ENCODE results near the gene TMEM45A. TPM values are rescaled to one million over a fixed set of nuclear protein-coding genes. Genes with fewer than 3 reads are reported as not detected.
"Not testable (repeated sequence)": the region's sequence is repeated elsewhere in the genome, so short reads cannot be mapped to it uniquely, and the experiment has no call there.

Gene TMEM45A
- polyA plus RNA-seq, 1 donor = 10.6 TPM

DNA sequence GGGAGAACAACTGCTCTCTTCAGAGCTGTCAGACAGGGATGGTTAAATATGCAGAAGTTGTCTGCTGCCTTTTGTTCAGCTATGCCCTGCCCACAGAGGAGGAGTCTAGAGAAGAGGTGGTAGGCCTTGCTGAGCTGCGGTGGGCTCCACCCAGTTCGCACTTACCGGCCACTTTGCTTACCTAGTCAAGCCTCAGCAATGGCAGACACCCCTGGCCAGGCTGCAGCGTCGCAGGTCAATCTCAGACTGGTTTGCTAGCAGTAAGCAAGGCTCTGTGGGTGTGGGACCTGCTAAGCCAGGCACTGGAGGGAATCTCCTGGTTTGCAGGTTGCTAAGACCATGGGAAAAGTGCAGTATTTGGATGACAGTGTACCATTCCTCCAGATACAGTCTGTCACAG, 12.3 kb upstream of the TMEM45A start:
- H3K9me3 ChIP-seq (ENCODE audit: control insufficient read depth, low read depth, low read length) = no peaks in the 10 kb centered on the region
- no peak overlapping the region for H3K4me3 ChIP-seq (ENCODE audit: low read length)
- no peak overlapping the region for H3K27ac ChIP-seq (ENCODE audit: low read length)
- no CpG with 5 or more reads among the region's 5 CpGs for WGBS (ENCODE audit: insufficient coverage, low lambda C conversion rate)
- no peaks in the 10 kb centered on the region for H3K36me3 ChIP-seq (ENCODE audit: control insufficient read depth, insufficient read depth, low read length)
- H3K27me3 ChIP-seq (ENCODE audit: control insufficient read depth, insufficient read depth, low read length) = no peaks in the 10 kb centered on the region
- peaks cover 7% of the 10 kb centered on the region for H3K4me1 ChIP-seq (ENCODE audit: control insufficient read depth, insufficient read depth, low read length)
- DNase-seq = no peak

DNA sequence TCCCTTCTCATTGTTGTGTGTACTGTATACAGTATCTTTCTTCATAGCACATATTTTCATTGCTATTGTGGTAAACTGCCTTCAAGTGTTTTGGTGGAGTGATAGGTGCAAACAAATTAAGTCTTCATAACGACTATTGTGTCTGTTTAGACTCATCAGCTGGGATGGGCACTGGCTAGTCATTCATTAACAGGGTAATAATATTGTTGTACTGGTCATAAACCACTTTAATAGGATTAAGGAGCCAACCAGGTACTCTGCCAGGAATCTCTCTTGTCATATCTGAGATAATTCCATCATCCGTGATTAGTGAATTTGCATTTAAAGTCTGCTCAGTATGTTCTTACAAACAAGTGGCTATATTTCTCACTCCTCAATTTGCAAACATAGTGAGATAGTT, 10.2 kb upstream of the TMEM45A start:
- peak; percentile 20 to 56 for DNase-seq
- H3K36me3 ChIP-seq (ENCODE audit: control insufficient read depth, insufficient read depth, low read length) = no peaks in the 10 kb centered on the region
- H3K4me1 ChIP-seq (ENCODE audit: control insufficient read depth, insufficient read depth, low read length) = peaks cover 7% of the 10 kb centered on the region
- H3K27ac ChIP-seq (ENCODE audit: low read length) = no peak overlapping the region
- H3K4me3 ChIP-seq (ENCODE audit: low read length) = no peak overlapping the region
- WGBS (ENCODE audit: insufficient coverage, low lambda C conversion rate) = no CpG with 5 or more reads among the region's 2 CpGs
- no peaks in the 10 kb centered on the region for H3K9me3 ChIP-seq (ENCODE audit: control insufficient read depth, low read depth, low read length)
- H3K27me3 ChIP-seq (ENCODE audit: control insufficient read depth, insufficient read depth, low read length) = no peaks in the 10 kb centered on the region

DNA sequence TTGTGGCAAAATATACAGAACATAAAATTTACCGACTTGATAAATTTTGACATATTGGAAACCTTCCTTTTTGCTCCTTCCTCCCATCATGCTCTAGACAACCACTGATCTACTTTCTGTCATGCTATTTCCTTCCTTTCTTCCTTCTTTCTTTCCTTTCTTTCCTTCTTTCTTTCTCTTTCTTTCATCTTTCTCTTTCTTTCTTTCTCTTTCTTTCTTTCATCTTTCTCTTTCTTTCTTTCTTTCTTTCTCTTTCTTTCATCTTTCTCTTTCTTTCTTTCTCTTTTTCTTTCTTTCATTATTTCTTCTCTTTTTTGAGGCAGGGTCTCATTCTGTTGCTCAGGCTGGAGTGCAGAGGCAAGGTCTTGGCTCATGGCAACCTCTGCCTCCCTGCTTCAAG, 8.9 kb upstream of the TMEM45A start:
- peaks cover 7% of the 10 kb centered on the region for H3K4me1 ChIP-seq (ENCODE audit: control insufficient read depth, insufficient read depth, low read length)
- no peaks in the 10 kb centered on the region for H3K36me3 ChIP-seq (ENCODE audit: control insufficient read depth, insufficient read depth, low read length)
- no peak overlapping the region for H3K4me3 ChIP-seq (ENCODE audit: low read length)
- DNase-seq = no peak
- no peaks in the 10 kb centered on the region for H3K27me3 ChIP-seq (ENCODE audit: control insufficient read depth, insufficient read depth, low read length)
- H3K27ac ChIP-seq (ENCODE audit: low read length) = no peak overlapping the region
- no peaks in the 10 kb centered on the region for H3K9me3 ChIP-seq (ENCODE audit: control insufficient read depth, low read depth, low read length)
- WGBS (ENCODE audit: insufficient coverage, low lambda C conversion rate) = 93% methylated on average over 1 of the region's 1 CpG

DNA sequence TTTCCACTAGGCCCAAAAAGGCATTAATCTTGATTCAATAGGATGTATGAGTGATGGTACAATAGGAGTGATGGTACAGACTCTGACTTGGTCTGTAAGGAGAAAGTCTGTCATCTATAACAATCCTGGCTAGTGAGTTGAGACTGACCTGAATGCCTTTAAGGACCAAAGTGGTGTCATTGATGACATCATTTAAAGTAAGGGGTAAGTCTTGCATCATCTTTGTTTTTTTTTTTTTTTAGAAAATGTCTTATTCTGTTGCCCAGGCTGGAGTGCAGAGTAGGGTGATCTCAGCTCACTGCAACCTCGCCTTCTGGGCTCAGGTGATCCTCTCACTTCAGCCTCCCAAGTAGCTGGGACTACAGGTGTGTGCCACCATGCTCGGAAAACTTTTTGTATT, 5.6 kb upstream of the TMEM45A start:
- DNase-seq = no peak
- Histone ChIP-seq H3K9me3 (ENCODE audit: control insufficient read depth, low read depth, low read length) (no peaks in the 10 kb centered on the region), H3K4me1 (ENCODE audit: control insufficient read depth, insufficient read depth, low read length) (peaks cover 11% of the 10 kb centered on the region), H3K36me3 (ENCODE audit: control insufficient read depth, insufficient read depth, low read length) (no peaks in the 10 kb centered on the region), H3K27me3 (ENCODE audit: control insufficient read depth, insufficient read depth, low read length) (peaks cover 6% of the 10 kb centered on the region), H3K27ac (ENCODE audit: low read length) (no peak overlapping the region), H3K4me3 (ENCODE audit: low read length) (no peak overlapping the region)
- WGBS (ENCODE audit: insufficient coverage, low lambda C conversion rate) = no CpG with 5 or more reads among the region's 2 CpGs

DNA sequence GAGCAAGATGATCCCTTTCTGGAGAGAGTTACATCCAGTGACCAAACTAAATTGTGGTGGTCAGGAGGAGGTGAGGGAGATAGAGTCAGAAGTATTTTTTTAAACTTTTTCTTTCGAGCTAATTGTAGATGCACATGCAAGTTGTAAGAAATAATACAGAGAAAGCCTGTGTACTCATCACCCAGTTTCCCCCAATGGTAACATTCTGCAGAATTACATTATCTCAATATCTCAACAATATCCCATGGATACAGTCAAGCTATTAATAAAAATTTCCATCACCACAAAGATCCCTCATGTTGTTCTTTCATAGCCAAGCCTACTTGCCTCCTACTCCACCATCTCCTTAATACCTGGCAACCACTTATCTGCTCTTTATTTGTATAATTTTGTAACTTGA, 3.3 kb upstream of the TMEM45A start:
- peaks cover 6% of the 10 kb centered on the region for H3K27me3 ChIP-seq (ENCODE audit: control insufficient read depth, insufficient read depth, low read length)
- DNase-seq = no peak
- WGBS (ENCODE audit: insufficient coverage, low lambda C conversion rate) = no CpG with 5 or more reads among the region's 1 CpG

DNA sequence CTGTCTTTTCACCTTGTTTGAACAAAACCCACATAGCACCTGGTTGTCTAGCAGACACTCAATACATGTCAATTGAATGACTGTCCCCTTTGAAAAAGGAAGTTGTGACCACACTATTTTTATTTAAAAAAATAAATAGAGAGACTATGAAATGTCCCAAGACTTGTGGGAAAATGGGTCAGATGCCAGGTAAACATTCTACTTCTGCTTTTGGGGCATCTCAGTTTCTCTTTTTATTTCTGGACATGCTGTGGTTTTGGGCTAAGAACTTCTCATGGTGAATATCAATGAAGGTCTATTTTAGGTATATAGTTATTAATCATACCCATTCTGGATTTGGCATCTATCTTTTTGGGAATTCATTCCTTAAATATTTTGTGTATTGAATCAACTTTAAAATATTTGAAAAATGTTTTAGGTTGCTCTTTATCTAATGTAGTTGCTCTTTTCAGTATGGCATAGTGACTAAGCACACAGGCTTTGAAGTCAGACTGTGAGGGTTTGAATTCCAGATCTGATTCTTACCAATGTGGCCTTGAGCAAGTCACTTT, 4.4 kb downstream of the TMEM45A start:
- peaks cover under 1% of the 10 kb centered on the region for H3K4me1 ChIP-seq (ENCODE audit: control insufficient read depth, insufficient read depth, low read length)
- H3K27me3 ChIP-seq (ENCODE audit: control insufficient read depth, insufficient read depth, low read length) = peaks cover 3% of the 10 kb centered on the region
- DNase-seq = no peak
- H3K27ac ChIP-seq (ENCODE audit: low read length) = no peak overlapping the region
- no peak overlapping the region for H3K4me3 ChIP-seq (ENCODE audit: low read length)
- no peaks in the 10 kb centered on the region for H3K36me3 ChIP-seq (ENCODE audit: control insufficient read depth, insufficient read depth, low read length)
- H3K9me3 ChIP-seq (ENCODE audit: control insufficient read depth, low read depth, low read length) = no peaks in the 10 kb centered on the region

More for the DNA sequence above, 3.3 kb upstream of the TMEM45A start:
- no peak overlapping the region for H3K4me3 ChIP-seq (ENCODE audit: low read length)
- H3K4me1 ChIP-seq (ENCODE audit: control insufficient read depth, insufficient read depth, low read length) = peaks cover 5% of the 10 kb centered on the region
- no peaks in the 10 kb centered on the region for H3K9me3 ChIP-seq (ENCODE audit: control insufficient read depth, low read depth, low read length)
- H3K36me3 ChIP-seq (ENCODE audit: control insufficient read depth, insufficient read depth, low read length) = no peaks in the 10 kb centered on the region
- H3K27ac ChIP-seq (ENCODE audit: low read length) = no peak overlapping the region

DNA sequence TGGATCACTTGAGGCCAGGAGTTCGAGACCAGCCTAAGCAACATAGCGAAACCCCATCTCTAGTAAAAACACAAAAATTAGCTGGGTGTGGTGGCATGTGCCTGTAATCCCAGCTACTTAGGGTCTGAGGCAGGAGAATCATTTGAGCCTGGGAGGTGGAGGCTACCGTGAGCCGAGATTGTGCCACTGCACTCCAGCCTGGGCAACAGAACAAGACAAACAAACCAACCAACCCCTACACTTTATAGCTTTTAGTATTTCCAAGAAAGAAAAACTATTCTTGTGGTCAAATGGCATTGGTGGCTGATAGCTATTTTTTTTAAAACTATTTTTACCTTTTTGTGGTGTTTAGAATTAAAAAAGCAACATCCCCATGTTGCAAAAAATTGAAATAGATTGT, 7.2 kb downstream of the TMEM45A start:
- Histone ChIP-seq H3K27me3 (ENCODE audit: control insufficient read depth, insufficient read depth, low read length) (peaks cover 3% of the 10 kb centered on the region), H3K4me1 (ENCODE audit: control insufficient read depth, insufficient read depth, low read length) (no peaks in the 10 kb centered on the region), H3K36me3 (ENCODE audit: control insufficient read depth, insufficient read depth, low read length) (no peaks in the 10 kb centered on the region), H3K9me3 (ENCODE audit: control insufficient read depth, low read depth, low read length) (no peaks in the 10 kb centered on the region), H3K27ac (ENCODE audit: low read length) (no peak overlapping the region), H3K4me3 (ENCODE audit: low read length) (no peak overlapping the region)
- no peak for DNase-seq
- no CpG with 5 or more reads among the region's 4 CpGs for WGBS (ENCODE audit: insufficient coverage, low lambda C conversion rate)

DNA sequence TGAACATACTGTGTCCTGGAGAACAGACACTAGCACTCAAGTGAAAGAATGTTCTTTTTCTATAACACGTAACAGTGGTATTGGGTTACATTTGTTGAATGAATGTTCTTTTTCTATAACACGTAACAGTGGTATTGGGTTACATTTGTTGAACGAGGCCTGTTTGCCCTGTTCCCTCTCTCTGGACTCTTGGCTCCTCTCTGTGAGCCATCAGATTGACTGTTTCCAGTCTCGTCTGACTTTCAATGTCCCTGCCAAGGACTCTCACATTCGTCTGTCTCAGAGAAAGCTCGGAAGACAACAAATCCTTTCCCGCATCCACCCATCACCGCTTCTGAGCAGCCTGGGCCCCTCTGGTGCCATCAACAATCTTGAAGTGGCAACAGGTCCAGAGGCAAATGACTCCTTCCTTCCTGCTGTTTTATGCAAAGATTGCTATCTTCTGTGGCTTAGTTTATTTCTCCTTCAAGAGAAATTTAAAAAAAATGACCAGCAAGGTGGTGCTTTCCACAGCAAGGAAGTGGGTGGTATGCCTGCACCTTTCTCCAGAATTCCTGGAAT, 8.0 kb downstream of the TMEM45A start:
- no peaks in the 10 kb centered on the region for H3K27me3 ChIP-seq (ENCODE audit: control insufficient read depth, insufficient read depth, low read length)
- H3K27ac ChIP-seq (ENCODE audit: low read length) = no peak overlapping the region
- DNase-seq = no peak
- no peak overlapping the region for H3K4me3 ChIP-seq (ENCODE audit: low read length)
- WGBS (ENCODE audit: insufficient coverage, low lambda C conversion rate) = no CpG with 5 or more reads among the region's 8 CpGs
- H3K36me3 ChIP-seq (ENCODE audit: control insufficient read depth, insufficient read depth, low read length) = no peaks in the 10 kb centered on the region
- H3K4me1 ChIP-seq (ENCODE audit: control insufficient read depth, insufficient read depth, low read length) = no peaks in the 10 kb centered on the region
- H3K9me3 ChIP-seq (ENCODE audit: control insufficient read depth, low read depth, low read length) = no peaks in the 10 kb centered on the region

DNA sequence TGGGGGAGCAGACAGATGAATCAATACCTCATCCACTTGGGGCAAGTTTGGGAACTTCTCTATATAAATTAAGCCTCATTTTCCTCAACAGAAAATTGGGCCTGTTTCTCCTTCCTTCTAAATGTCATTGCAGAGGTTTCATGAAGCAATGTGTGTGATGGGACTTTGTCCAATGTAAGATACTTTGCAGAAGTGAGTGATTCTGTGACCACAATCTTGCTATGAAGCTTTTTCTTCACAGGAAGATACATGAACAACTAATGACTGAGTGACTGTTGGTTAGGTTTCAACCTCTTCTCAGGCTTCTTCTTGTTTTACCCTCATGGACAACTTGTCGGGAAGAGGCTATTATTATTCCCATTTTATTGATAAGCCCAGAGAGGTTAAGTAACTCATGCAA, 11.0 kb downstream of the TMEM45A start:
- Histone ChIP-seq H3K4me1 (ENCODE audit: control insufficient read depth, insufficient read depth, low read length) (no peaks in the 10 kb centered on the region), H3K9me3 (ENCODE audit: control insufficient read depth, low read depth, low read length) (no peaks in the 10 kb centered on the region), H3K36me3 (ENCODE audit: control insufficient read depth, insufficient read depth, low read length) (no peaks in the 10 kb centered on the region), H3K4me3 (ENCODE audit: low read length) (no peak overlapping the region), H3K27me3 (ENCODE audit: control insufficient read depth, insufficient read depth, low read length) (no peaks in the 10 kb centered on the region), H3K27ac (ENCODE audit: low read length) (no peak overlapping the region)
- no CpG with 5 or more reads among the region's 1 CpG for WGBS (ENCODE audit: insufficient coverage, low lambda C conversion rate)
- no peak for DNase-seq

DNA sequence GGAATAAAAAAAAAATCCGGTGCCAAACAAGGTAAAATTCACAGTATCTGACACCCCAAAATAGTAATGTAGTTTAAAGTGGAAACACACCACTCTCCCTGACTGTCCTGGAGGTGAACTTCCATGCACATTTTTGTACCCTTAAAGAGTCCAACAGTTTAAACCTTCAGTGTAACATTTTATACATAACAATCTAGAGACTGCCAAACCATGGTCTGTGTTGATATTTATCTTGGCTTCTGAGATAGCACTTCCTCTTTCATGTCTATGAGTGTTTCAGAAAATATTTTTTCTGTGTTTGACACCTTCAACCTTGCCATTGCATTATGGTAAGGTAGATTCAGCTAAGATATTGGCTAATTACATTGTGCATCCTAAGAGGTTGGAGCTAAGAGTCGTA, 13.9 kb downstream of the TMEM45A start:
- WGBS (ENCODE audit: insufficient coverage, low lambda C conversion rate) = no CpG with 5 or more reads among the region's 2 CpGs
- no peak overlapping the region for H3K27ac ChIP-seq (ENCODE audit: low read length)
- H3K36me3 ChIP-seq (ENCODE audit: control insufficient read depth, insufficient read depth, low read length) = no peaks in the 10 kb centered on the region
- no peaks in the 10 kb centered on the region for H3K9me3 ChIP-seq (ENCODE audit: control insufficient read depth, low read depth, low read length)
- H3K4me3 ChIP-seq (ENCODE audit: low read length) = no peak overlapping the region
- H3K4me1 ChIP-seq (ENCODE audit: control insufficient read depth, insufficient read depth, low read length) = no peaks in the 10 kb centered on the region
- no peak for DNase-seq
- no peaks in the 10 kb centered on the region for H3K27me3 ChIP-seq (ENCODE audit: control insufficient read depth, insufficient read depth, low read length)

DNA sequence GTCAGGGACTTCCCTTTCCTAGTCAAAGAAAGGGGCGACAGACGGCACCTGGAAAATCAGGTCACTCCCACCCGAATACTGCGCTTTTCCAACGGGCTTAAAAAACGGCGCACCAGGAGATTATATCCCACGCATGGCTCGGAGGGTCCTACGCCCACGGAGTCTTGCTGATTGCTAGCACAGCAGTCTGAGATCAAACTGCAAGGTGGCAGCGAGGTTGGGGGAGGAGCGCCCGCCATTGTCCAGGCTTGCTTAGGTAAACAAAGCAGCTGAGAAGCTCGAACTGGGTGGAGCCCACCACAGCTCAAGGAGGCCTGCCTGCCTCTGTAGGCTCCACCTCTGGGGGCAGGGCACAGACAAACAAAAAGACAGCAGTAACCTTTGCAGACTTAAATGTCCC, 17.4 kb downstream of the TMEM45A start:
- not testable (repeated sequence) for H3K9me3 ChIP-seq (ENCODE audit: control insufficient read depth, low read depth, low read length); H3K27ac ChIP-seq (ENCODE audit: low read length); H3K36me3 ChIP-seq (ENCODE audit: control insufficient read depth, insufficient read depth, low read length); H3K4me3 ChIP-seq (ENCODE audit: low read length); H3K4me1 ChIP-seq (ENCODE audit: control insufficient read depth, insufficient read depth, low read length); H3K27me3 ChIP-seq (ENCODE audit: control insufficient read depth, insufficient read depth, low read length); DNase-seq
- no CpG with 5 or more reads among the region's 15 CpGs for WGBS (ENCODE audit: insufficient coverage, low lambda C conversion rate)
